Thyroid gland (tissue), 4 donors: ENCODE measurements around the gene CILP. TPM values are rescaled to one million over a fixed set of nuclear protein-coding genes. Genes with fewer than 3 reads are reported as not detected.

Source experiments
- DNase-seq, 2 donors: peaks; one replicate each; pipeline ENCODE4 v3.0.0-alpha.2; 2019
- H3K27ac ChIP-seq, 3 donors: fragments of 200-600 bp; sonication (generic); 1 replicate in 2 of 3; 2 replicates in 1 of 3; pipeline ENCODE4 v1.5.1; 2016 to 2019; ENCODE audit warnings: mild to moderate bottlenecking in 1 of 3, moderate library complexity in 1 of 3
- H3K27me3 ChIP-seq: fragments of 200-600 bp; sonication (generic); one replicate; pipeline ENCODE4 v1.5.1; 2019
- H3K36me3 ChIP-seq, 2 donors: fragments of 200-600 bp; sonication (generic); one replicate each; pipeline ENCODE4 v1.5.1; 2016 to 2019
- H3K4me1 ChIP-seq, 2 donors: fragments of 200-600 bp; sonication (generic); one replicate each; pipeline ENCODE4 v1.5.1; 2017 to 2019
- H3K4me3 ChIP-seq, 3 donors: fragments of 200-600 bp; sonication (generic); replicated peaks in 1 of 3; 1 replicate in 2 of 3; 2 replicates in 1 of 3; pipeline ENCODE4 v1.5.1; 2016; ENCODE audit warnings: mild to moderate bottlenecking in 1 of 3
- H3K9me3 ChIP-seq: fragments of 200-600 bp; sonication (generic); one replicate; pipeline ENCODE4 v1.5.1; 2017
- POLR2A ChIP-seq, 2 donors: fragments of 450-650 bp; IDR thresholded peaks; one replicate each; pipeline ENCODE4 v1.6.1; 2017; ENCODE audit warnings: antibody characterized with exemption in 2 of 2, mild to moderate bottlenecking in 2 of 2, moderate library complexity in 1 of 2
- WGBS, 2 donors: methylation state at CpG; one replicate each; pipeline ENCODE4 v1.1.5; 2017; 5-methylcytosine and 5-hydroxymethylcytosine counted together
- intact Hi-C: fragments of 100-400 bp; cut with DNase I; formaldehyde crosslinking; loops from one replicate; pipeline ENCODE4 v1.15.1; 2023
- total RNA-seq, 4 donors: library from RNA; depleted of rRNA; stranded (reverse); fragments of >200 nt; gene quantifications; one replicate each; pipeline ENCODE4 v1.2.3, GENCODE V29; 2016
- TF ChIP-seq, protein P1 (sequence below), 6 experiments: fragments of 200-600 bp in 3 of 6; fragments of 450-650 bp in 3 of 6; sonication (generic) in 3 of 6; IDR thresholded peaks; one replicate each; pipeline ENCODE4 v1.5.1; 2016 to 2019; ENCODE audit warnings: antibody characterized with exemption in 6 of 6, mild to moderate bottlenecking in 2 of 6, inconsistent platforms in 1 of 6, moderate library complexity in 1 of 6

The CILP gene
- total RNA-seq, 4 donors from 2014 or later = 2.1 to 17.6 (median 5.0) TPM

DNA sequence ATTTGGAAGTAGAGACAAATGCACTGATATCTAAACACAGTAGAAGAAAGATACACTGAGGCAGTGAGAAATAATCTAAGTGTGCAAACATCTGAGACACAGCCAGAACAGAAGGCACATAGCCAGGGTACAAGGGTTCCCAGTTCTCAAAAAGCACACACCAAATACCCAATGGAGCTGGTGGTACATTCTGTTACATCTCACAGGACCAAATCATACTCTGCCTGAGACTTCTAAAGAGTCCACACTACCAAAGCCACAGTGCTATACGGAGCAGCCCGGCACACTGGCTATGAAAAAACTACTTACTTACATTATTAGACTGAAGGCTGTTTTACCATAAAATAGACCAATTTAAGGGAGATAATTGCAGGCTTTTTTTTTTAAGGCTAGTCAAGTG, 45.4 kb downstream of the CILP start:
- no peak overlapping the region for H3K4me3 ChIP-seq
- 94 to 96% methylated on average over 2 of the region's 2 CpGs for WGBS, 2 donors
- H3K27ac ChIP-seq = no peak overlapping the region
- peaks cover 14 to 20% of the 10 kb centered on the region in 2 donors for H3K36me3 ChIP-seq
- intact Hi-C loops = no loop called here
- no peaks in the 10 kb centered on the region for H3K9me3 ChIP-seq
- no peak for TF ChIP-seq POLR2A (IDR thresholded peaks at IDR 0.05)
- TF ChIP-seq, protein P1, sequence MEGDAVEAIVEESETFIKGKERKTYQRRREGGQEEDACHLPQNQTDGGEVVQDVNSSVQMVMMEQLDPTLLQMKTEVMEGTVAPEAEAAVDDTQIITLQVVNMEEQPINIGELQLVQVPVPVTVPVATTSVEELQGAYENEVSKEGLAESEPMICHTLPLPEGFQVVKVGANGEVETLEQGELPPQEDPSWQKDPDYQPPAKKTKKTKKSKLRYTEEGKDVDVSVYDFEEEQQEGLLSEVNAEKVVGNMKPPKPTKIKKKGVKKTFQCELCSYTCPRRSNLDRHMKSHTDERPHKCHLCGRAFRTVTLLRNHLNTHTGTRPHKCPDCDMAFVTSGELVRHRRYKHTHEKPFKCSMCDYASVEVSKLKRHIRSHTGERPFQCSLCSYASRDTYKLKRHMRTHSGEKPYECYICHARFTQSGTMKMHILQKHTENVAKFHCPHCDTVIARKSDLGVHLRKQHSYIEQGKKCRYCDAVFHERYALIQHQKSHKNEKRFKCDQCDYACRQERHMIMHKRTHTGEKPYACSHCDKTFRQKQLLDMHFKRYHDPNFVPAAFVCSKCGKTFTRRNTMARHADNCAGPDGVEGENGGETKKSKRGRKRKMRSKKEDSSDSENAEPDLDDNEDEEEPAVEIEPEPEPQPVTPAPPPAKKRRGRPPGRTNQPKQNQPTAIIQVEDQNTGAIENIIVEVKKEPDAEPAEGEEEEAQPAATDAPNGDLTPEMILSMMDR (IDR thresholded peaks at IDR 0.05) = no peak
- no peaks in the 10 kb centered on the region for H3K4me1 ChIP-seq
- DNase-seq = no peak
- H3K27me3 ChIP-seq = no peaks in the 10 kb centered on the region

DNA sequence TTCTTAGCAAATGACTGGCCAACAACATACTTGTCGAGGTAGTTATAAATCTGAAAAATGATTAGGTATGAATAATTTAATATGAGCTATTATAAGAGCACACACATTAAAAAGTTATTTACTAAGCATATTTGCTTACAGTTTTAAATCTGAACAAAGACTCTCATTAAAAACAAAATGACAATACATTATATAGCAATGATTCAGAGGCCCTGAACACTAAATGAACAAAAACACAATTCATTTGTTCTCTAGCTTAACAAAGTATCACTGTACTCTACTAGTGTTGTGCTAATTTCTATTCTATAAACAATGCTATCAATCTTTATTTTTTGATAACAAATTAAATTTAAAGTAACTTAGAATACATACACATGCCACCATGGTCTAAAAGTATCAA, 47.1 kb downstream of the CILP start:
- Histone ChIP-seq H3K9me3 (no peaks in the 10 kb centered on the region), H3K36me3 (peaks cover 6 to 11% of the 10 kb centered on the region in 2 donors), H3K4me3 (no peak overlapping the region), H3K27ac (no peak overlapping the region), H3K4me1 (no peaks in the 10 kb centered on the region), H3K27me3 (no peaks in the 10 kb centered on the region)
- no peak for DNase-seq
- 93 to 96% methylated on average over 1 of the region's 1 CpG for WGBS, 2 donors
- TF ChIP-seq, protein P1 (IDR thresholded peaks at IDR 0.05) = no peak
- no peak for TF ChIP-seq POLR2A (IDR thresholded peaks at IDR 0.05)
- intact Hi-C loops = no loop called here

DNA sequence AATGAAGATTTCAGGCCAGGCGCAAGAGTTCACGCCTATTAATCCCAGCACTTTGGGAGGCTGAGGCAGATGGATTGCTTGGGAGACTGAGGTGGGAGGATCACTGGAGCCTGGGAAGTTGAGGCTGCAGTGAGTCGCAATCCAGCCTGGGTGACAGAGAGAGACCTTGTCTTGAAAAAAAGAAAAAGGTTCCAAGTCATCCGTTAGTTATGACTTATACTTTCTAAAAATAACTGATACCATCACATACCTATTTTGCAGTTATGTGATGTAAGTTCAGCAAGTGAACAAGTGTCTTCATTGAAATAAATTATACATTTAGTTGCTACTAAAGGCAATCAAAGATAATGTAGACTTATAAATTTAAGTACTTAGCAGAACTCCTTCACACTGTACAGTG, 48.2 kb downstream of the CILP start:
- WGBS, 2 donors = 92 to 96% methylated on average over 4 of the region's 4 CpGs
- intact Hi-C loops = no loop called here
- Histone ChIP-seq H3K4me1 (no peaks in the 10 kb centered on the region), H3K4me3 (no peak overlapping the region), H3K9me3 (no peaks in the 10 kb centered on the region), H3K36me3 (peaks cover 12 to 14% of the 10 kb centered on the region in 2 donors), H3K27me3 (no peaks in the 10 kb centered on the region), H3K27ac (no peak overlapping the region)
- no peak for DNase-seq
- TF ChIP-seq, protein P1 (IDR thresholded peaks at IDR 0.05) = no peak
- no peak for TF ChIP-seq POLR2A (IDR thresholded peaks at IDR 0.05)

DNA sequence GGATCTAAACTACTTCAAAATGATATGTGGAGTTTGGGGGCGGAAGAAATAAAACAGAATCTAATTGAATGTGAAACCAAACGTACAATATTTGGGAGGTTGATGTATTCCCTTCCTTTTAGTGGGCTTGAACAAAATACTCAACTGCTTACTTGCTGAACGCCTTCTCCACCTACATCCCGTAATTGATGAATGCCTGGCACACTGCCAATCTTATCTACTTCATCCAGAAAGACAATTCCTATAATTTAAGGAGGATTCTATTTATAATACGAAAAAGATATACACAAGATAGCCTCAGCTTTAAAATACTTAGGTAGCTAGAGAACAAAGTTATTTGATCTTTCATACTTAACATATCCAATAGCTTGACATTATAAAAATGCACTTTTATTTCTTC, 54.6 kb downstream of the CILP start:
- intact Hi-C loops = no loop called here
- no peak for DNase-seq
- H3K4me1 ChIP-seq = no peaks in the 10 kb centered on the region
- H3K9me3 ChIP-seq = no peaks in the 10 kb centered on the region
- no peaks in the 10 kb centered on the region for H3K27me3 ChIP-seq
- WGBS, 2 donors = 83 to 86% methylated on average over 5 of the region's 5 CpGs
- no peak for TF ChIP-seq POLR2A (IDR thresholded peaks at IDR 0.05)
- TF ChIP-seq, protein P1 (IDR thresholded peaks at IDR 0.05) = no peak
- H3K4me3 ChIP-seq = no peak overlapping the region
- no peak overlapping the region for H3K27ac ChIP-seq
- peaks cover 43 to 56% of the 10 kb centered on the region in 2 donors for H3K36me3 ChIP-seq

DNA sequence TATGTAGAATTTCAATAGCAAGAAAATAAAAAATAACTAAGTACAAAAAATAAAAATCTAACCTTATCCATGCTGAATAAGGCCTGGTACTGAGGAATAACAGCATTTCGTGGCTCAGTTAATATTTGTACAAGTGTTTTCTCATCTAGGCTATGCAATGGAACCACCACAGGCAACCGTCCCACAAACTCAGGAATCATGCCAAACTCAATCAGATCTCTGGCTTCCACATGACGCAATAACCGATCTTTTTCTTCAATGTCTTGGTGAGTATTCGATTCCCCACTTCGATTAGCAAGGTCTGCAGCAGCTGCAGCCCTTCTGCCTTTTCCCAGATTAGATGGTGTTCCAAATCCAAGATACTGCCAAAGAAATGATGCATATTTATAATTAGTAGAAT, 56.6 kb downstream of the CILP start:
- Histone ChIP-seq H3K4me1 (no peaks in the 10 kb centered on the region), H3K36me3 (peaks cover 45 to 71% of the 10 kb centered on the region in 2 donors), H3K27me3 (no peaks in the 10 kb centered on the region), H3K27ac (no peak overlapping the region), H3K9me3 (no peaks in the 10 kb centered on the region), H3K4me3 (no peak overlapping the region)
- TF ChIP-seq, protein P1 (IDR thresholded peaks at IDR 0.05) = no peak
- TF ChIP-seq POLR2A (IDR thresholded peaks at IDR 0.05) = no peak
- WGBS, 2 donors = 94 to 96% methylated on average over 6 of the region's 6 CpGs
- no peak for DNase-seq
- intact Hi-C loops = no loop called here
